Activated CD8-positive, alpha-beta memory T cell treated with anti-CD3 and anti-CD28 coated beads for 36 hours (primary cell): Measurements from ENCODE around the gene SLC10A6. TPM values are rescaled to one million over a fixed set of nuclear protein-coding genes. Genes with fewer than 3 reads are reported as not detected.

ENCODE experiments used
- CTCF ChIA-PET: fragments of 350-600 bp; sonication (Branson Sonifier 250); formaldehyde crosslinking; loops from one replicate; lab custom pipeline; 2021; ENCODE audit warnings: antibody characterized with exemption; lab: Charles Lee
- POLR2A ChIA-PET: fragments of 350-600 bp; sonication (Branson Sonifier 250); formaldehyde crosslinking; loops from one replicate; lab custom pipeline; 2021; ENCODE audit warnings: antibody characterized with exemption; lab: Charles Lee
- total RNA-seq, 2 experiments: library from RNA; stranded (reverse); gene quantifications; one replicate each; pipeline ENCODE4 v1.2.3, GENCODE V29; 2021

SLC10A6 gene
- total RNA-seq, 2 experiments from 2014 or later = not detected

- CTCF ChIA-PET = no interaction called here
- POLR2A ChIA-PET = no interaction called here
Measured at GRCh38 chr4:86816501-86817273, 32.5 kb downstream of the SLC10A6 start.

DNA sequence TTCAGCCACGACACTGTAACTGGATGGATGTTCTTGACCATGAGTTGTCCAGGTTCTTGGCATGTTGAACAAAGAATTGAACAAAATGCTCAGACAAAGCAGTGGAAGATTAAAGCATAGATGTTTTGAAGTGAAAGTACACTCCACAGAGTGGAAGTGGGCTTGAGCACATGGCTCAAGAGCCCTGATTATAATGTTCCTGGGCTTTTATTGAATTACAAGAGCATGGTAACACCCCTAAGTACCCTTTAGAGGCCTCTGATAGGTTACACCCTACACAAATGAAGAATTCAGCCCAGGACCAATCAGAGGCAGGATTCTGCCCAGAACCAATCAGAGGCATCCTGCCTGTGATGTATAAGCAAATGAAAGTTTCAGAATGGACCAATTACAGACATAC, 33.5 kb downstream of the SLC10A6 start:
- ChIA-PET POLR2A (no interaction called here), CTCF (no interaction called here)

GRCh38 chr4:86810847-86811246, 38.3 kb downstream of the SLC10A6 start:
- CTCF ChIA-PET = no interaction called here
- POLR2A ChIA-PET = no interaction called here

DNA sequence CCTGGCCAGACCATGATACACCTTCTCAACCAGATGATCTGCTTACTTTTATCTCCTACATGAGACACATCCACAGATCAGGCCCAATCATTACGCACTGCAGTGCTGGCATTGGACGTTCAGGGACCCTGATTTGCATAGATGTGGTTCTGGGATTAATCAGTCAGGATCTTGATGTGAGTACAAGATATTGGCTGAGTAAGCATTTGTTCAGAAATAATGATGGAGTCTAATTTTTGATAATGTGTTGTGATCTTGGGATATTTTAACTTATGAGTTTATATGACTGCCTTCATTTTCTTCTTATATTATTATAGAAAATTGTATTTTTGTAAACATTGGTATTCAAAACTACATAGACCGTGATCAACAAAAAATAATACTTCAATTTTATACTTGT, 39.4 kb downstream of the SLC10A6 start:
- ChIA-PET CTCF (no interaction called here), POLR2A (no interaction called here)

GRCh38 chr4:86791126-86791525, 58.1 kb downstream of the SLC10A6 start:
- ChIA-PET CTCF (no interaction called here), POLR2A (no interaction called here)

DNA sequence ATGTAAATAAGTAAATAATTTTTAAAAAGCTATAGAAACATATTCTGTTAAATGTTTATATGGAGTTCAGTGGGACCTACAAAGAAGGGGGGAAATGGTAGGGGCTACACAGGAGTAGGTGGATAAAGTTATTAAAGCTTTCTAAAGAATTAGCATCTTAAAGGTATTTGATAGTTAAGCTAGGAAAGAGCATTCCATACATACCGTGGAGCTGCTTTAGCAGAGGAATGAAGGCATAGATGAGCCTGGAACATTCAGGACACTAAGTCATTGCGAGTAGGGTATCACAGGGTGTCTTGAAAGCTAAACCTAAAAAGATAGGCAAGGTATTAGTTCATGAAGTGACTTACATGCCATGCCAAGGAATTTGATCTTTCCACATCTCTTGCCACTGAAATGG, 60.4 kb downstream of the SLC10A6 start:
- ChIA-PET CTCF (no interaction called here), POLR2A (no interaction called here)

- CTCF ChIA-PET = no interaction called here
- POLR2A ChIA-PET = no interaction called here
Measured at GRCh38 chr4:86778175-86778574, 71.0 kb downstream of the SLC10A6 start.

DNA sequence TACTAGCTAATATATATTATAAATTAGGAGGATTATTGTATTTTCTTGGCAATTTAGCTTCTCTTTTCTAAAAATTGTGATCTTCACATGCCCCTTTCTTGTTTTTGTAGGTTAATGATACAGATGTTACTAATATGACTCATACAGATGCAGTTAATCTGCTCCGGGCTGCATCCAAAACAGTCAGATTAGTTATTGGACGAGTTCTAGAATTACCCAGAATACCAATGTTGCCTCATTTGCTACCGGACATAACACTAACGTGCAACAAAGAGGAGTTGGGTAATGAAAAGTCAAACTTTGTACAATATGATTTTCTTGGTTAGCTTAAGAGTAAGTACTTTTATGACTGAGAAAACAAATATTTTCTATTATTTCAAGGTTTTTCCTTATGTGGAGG, 74.1 kb downstream of the SLC10A6 start:
- POLR2A ChIA-PET = no interaction called here
- CTCF ChIA-PET = no interaction called here

Other genes starting within 250 kb of the SLC10A6 start
- under 1 TPM in 1 of 2 experiments, not detected in 1; 0.44 TPM for gene C4orf36, start 43.0 kb upstream of the SLC10A6 start, total RNA-seq
- 10 to 100 TPM; 29.0 to 34.0 TPM for gene AFF1, start 85.6 kb upstream of the SLC10A6 start, total RNA-seq